GM18951 (cell line): Measurements from ENCODE around the gene AHR.
"Not testable (repeated sequence)": the region's sequence is repeated elsewhere in the genome, so short reads cannot be mapped to it uniquely, and the experiment has no call there.

ENCODE experiments used
- POLR2A ChIP-seq: IDR thresholded peaks from 4 replicates; pipeline ENCODE4 v1.6.1; 2011; ENCODE audit warnings: mild to moderate bottlenecking; ENCODE audit not compliant: insufficient read length, insufficient read depth; ENCODE audit errors: extremely low read depth
- in situ Hi-C: fragments of 300-500 bp; cut with MboI; formaldehyde crosslinking; loops from one replicate; pipeline ENCODE4 v1.12.0; 2022; ENCODE audit warnings: low sequenced_read_pairs, mixed read lengths, inconsistent platforms; ENCODE audit not compliant: unreplicated experiment

The AHR gene

DNA sequence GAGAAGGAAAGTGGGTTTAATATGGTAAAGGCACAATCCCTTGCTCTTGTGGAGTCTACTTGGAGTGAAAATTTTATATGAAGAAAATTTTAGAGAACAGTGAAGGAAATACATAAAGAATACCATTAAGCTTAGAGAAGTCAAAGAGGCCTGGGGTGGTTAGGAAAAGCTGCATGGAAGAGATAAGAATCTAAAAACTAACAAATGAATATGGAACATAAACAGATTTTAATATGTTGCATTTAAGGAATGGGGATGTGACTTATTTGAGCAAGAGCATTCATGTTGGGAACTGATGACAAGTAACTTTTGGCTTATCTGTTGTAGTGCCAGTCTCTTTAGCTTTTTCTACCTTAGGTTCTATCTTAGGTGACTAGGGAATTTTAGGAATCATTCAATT, 31.0 kb downstream of the AHR start:
- in situ Hi-C loops, result no loop called here
- no peak for TF ChIP-seq POLR2A

DNA sequence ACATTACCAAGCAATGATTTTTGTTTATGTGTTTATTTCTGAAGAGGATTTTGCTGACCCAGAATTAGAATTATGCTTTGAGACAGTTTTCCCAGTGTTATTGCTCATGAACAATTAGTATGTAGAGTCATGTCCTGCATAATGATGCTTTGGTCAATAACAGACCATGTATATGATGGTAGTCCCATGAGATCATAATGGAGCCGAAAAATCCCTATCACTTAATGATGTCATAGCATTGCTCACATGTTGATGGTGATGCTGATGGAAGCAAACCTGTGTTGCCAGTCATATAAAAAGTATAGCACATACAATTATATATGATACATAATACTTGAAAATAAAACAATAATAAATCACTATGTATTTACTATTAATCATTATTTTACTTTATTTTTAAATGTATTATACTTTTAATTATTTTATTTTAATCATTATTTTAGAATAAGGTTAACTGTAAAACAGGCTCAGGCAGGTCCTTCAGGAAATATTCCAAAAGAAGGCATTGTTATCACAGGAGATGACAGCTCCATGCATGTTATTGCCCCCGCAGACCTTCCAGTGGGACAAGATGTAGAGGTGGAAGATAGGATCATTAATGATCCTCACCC, 33.5 kb downstream of the AHR start:
- in situ Hi-C loops, result no loop called here
- TF ChIP-seq POLR2A, result no peak

DNA sequence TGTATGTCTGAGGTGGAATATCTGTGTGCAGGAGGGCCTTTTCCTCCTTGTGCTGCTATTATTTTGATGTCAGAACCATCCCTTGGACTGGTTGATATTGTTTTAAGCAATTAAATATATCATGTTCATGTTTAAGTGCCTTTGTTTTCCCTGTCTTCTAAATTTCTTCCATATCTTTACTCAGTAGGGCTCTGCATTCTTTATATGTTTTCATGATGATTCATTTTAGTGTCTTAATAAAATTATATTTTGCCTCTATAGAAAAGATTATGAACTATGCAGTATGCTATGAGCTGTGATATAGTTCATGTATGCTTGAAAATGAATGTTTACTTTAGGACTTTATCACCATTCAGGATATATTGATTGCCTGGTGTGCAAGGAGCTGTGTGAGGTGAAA, 34.8 kb downstream of the AHR start:
- in situ Hi-C loops, result no loop called here
- no peak for TF ChIP-seq POLR2A

- no peak for TF ChIP-seq POLR2A
- in situ Hi-C loops, result no loop called here
Measured at GRCh38 chr7:17336168-17336567, 37.7 kb downstream of the AHR start.

- in situ Hi-C loops, result no loop called here
Measured at GRCh38 chr7:17339139-17339538, 40.7 kb downstream of the AHR start.

DNA sequence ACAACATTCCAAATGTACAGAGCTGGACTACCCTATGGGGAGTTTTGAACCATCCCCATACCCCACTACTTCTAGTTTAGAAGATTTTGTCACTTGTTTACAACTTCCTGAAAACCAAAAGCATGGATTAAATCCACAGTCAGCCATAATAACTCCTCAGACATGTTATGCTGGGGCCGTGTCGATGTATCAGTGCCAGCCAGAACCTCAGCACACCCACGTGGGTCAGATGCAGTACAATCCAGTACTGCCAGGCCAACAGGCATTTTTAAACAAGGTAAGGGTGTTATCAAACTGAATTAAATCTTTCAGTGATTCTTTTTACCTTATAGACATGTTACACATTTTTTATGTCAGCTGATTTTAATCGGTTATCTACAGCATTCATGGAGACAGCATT, 41.5 kb downstream of the AHR start:
- no peak for TF ChIP-seq POLR2A
- in situ Hi-C loops, result no loop called here

More at GRCh38 chr7:17339139-17339538, 40.7 kb downstream of the AHR start:
- TF ChIP-seq POLR2A, result no peak

- no peak for TF ChIP-seq POLR2A
- in situ Hi-C loops, result no loop called here
Measured at GRCh38 chr7:17340655-17341054, 42.2 kb downstream of the AHR start.

- in situ Hi-C loops, result no loop called here
- no peak for TF ChIP-seq POLR2A
Measured at GRCh38 chr7:17342756-17343155, 44.3 kb downstream of the AHR start.

- no peak for TF ChIP-seq POLR2A
- in situ Hi-C loops, result no loop called here
Measured at GRCh38 chr7:17347401-17347800, 48.9 kb downstream of the AHR start.

DNA sequence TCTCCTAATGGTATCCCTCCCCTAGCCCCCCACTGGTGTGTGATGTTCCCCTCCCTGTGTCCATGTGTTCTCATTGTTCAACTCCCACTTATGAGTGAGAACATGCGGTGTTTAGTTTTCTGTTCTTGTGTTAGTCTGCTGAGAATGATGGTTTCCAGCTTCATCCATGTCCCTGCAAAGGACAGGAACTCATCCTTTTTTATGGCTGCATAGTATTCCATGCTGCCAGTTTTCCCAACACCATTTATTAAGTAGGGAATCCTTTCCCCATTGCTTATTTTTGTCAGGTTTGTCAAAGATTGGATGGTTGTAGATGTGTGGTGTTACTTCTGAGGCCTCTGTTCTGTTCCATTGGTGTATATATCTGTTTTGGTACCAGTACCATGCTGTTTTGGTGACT, 50.5 kb downstream of the AHR start:
- in situ Hi-C loops, result not testable (repeated sequence)

GRCh38 chr7:17350321-17350720, 51.9 kb downstream of the AHR start:
- in situ Hi-C loops, result not testable (repeated sequence)

DNA sequence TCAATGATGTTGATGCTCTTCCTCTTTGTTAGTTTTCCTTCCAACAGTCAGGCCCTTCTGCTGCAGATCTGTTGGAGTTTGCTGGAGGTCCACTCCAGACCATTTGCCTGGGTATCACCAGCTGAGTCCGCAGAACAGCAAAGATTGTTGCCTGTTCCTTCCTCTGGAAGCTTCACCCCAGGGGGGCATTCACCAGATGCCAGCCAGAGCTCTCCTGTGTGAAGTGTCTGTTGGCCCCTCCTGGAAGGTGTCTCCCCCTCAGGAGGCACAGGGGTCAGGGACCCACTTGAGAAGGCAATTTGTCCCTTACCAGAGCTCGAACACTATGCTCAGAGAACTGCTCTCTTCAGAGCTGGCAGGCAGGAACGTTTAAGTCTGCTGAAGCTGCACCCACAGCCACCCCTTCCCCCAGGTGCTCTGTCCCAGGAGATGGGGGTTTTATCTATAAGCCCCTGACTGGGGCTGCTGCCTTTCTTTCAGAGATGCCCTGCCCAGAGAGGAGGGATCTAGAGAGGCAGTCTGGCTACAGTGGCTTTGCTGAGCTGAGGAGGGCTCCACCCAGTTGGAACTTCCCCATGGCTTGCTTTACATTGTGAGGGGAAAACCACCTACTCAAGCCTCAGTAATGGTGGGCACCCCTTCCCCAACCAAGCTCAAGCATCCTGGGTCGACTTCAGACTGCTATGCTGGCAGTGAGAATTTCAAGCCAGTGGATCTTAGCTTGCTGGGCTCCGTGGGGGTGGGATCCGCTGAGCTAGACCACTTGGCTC, 55.4 kb downstream of the AHR start:
- in situ Hi-C loops, result not testable (repeated sequence)

GRCh38 chr7:17354473-17354872, 56.0 kb downstream of the AHR start:
- no peak for TF ChIP-seq POLR2A
- in situ Hi-C loops, result no loop called here

DNA sequence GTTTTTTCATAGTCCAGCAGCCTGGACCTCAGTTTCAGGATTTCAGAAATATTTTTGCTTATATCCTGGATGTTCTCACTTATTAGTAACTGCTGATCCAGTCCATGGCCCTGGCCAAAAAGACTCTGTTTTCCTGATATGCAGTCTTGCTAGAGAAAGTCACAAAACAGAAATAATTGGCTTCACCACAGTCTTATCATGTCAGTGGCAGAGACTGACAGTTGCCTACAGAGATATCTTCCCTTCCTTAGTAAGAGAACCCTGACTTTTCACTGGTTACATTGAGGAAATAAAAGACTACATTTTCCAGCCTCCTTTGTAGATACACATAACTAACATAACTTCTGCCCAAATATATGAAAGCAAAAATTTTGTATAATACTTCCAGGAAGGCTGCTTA, 56.6 kb downstream of the AHR start:
- no peak for TF ChIP-seq POLR2A
- in situ Hi-C loops, result no loop called here

- no peak for TF ChIP-seq POLR2A
- in situ Hi-C loops, result no loop called here
Measured at GRCh38 chr7:17357952-17358351, 59.5 kb downstream of the AHR start.

- in situ Hi-C loops, result no loop called here
- no peak for TF ChIP-seq POLR2A
Measured at GRCh38 chr7:17359610-17360009, 61.2 kb downstream of the AHR start.
